Tibial nerve (tissue), 4 donors: ENCODE results near the gene NBAS. TPM values are rescaled to one million over a fixed set of nuclear protein-coding genes. Genes with fewer than 3 reads are reported as not detected.

ENCODE experiments used
- DNase-seq, 2 donors: peaks; one replicate each; pipeline ENCODE4 v3.0.0-alpha.2; 2019; ENCODE audit warnings: low spot score in 2 of 2
- H3K27ac ChIP-seq, 4 donors: fragments of 200-600 bp; sonication (generic) in 3 of 4; one replicate each; pipeline ENCODE4 v1.5.1; 2017 to 2019; ENCODE audit warnings: mild to moderate bottlenecking in 1 of 4
- H3K27me3 ChIP-seq, 2 donors: fragments of 200-600 bp; sonication (generic) in 1 of 2; one replicate each; pipeline versions ENCODE4 v1.5.1 to v1.6.0; 2017 to 2019
- H3K36me3 ChIP-seq, 3 donors: fragments of 200-600 bp; sonication (generic); one replicate each; pipeline ENCODE4 v1.5.1; 2018 to 2019
- H3K4me1 ChIP-seq, 4 donors: fragments of 200-600 bp; sonication (generic) in 3 of 4; one replicate each; pipeline ENCODE4 v1.5.1; 2017 to 2019
- H3K4me3 ChIP-seq, 4 donors: fragments of 200-600 bp; sonication (generic) in 3 of 4; one replicate each; pipeline ENCODE4 v1.5.1; 2017 to 2019; ENCODE audit warnings: mild to moderate bottlenecking in 1 of 4, moderate library complexity in 1 of 4
- H3K9me3 ChIP-seq, 4 donors: fragments of 200-600 bp; sonication (generic) in 3 of 4; one replicate each; pipeline ENCODE4 v1.5.1; 2017 to 2019
- CTCF ChIP-seq, 5 experiments: fragments of 200-600 bp in 3 of 5; fragments of 450-650 bp in 2 of 5; sonication (generic) in 3 of 5; IDR thresholded peaks; one replicate each; pipeline ENCODE4 v1.5.1; 2016 to 2019; ENCODE audit warnings: antibody characterized with exemption in 5 of 5, mild to moderate bottlenecking in 3 of 5, moderate library complexity in 2 of 5
- EP300 ChIP-seq, 2 donors: sonication (generic); formaldehyde crosslinking; IDR thresholded peaks; one replicate each; pipeline ENCODE4 v1.6.1; 2017; ENCODE audit warnings: antibody characterized with exemption in 2 of 2, mild to moderate bottlenecking in 1 of 2
- POLR2A ChIP-seq, 2 donors: fragments of 450-650 bp; IDR thresholded peaks; one replicate each; pipeline ENCODE4 v1.6.1; 2017; ENCODE audit warnings: antibody characterized with exemption in 2 of 2, mild to moderate bottlenecking in 2 of 2, moderate library complexity in 2 of 2
- WGBS, 2 donors: methylation state at CpG; one replicate each; pipeline ENCODE4 v1.1.5; 2018; 5-methylcytosine and 5-hydroxymethylcytosine counted together
- total RNA-seq, 4 donors: library from RNA; depleted of rRNA; stranded (reverse); fragments of >200 nt; gene quantifications; one replicate each; pipeline ENCODE4 v1.1.0, GENCODE V29; 2016

NBAS gene
- total RNA-seq, 4 donors from 2014 or later, result 49.0 to 59.1 (median 55.1) TPM

DNA sequence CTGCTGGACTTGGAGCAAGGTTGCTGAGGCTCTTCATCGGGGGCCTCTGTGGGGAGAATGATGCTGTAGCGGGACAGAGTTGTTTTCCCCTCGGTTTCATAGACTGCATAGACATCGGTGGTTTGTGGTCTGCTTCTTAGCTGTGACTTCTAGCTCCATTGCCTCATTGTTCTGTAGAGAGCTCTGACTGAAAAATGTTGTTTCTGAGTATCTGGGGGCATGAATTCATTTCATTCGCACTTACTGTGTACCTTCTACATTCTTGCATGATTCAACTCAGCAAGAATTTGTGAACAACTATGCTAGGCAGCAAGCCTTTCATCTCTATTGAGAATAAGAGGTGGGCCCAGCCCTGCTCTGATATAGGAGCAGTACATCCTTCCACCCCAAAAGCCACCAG lies 406.8 kb downstream of the NBAS start:
- 76 to 89% methylated on average over 5 of the region's 5 CpGs for WGBS, 2 donors
- H3K36me3 ChIP-seq, result no peaks in the 10 kb centered on the region
- H3K4me1 ChIP-seq, result no peaks in the 10 kb centered on the region
- no peaks in the 10 kb centered on the region for H3K9me3 ChIP-seq
- H3K4me3 ChIP-seq, result no peak overlapping the region
- TF ChIP-seq POLR2A (IDR thresholded peaks at IDR 0.05) (no peak), CTCF (IDR thresholded peaks at IDR 0.05) (no peak), EP300 (IDR thresholded peaks at IDR 0.05) (no peak)
- DNase-seq, result no peak
- H3K27me3 ChIP-seq, result no peaks in the 10 kb centered on the region
- H3K27ac ChIP-seq, result no peak overlapping the region

DNA sequence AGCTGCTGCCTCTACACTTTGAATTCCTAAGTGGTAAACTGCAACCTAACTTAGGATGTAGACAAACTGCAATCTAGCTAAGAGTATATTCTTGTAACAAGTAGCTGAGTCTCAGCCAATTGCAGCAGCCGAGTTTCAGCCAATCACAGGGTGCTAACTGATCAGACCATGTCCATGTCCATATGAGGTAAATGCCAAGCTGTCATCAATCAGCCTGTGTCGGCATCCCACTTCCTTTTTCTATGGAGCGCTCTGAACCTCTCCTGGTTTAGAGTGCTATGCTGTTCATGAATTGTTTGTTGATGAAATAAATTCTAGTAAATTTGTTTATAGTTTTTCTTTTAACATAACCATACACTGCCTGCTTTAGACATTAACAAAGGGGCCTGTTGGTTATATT lies 408.8 kb downstream of the NBAS start:
- Histone ChIP-seq H3K27ac (no peak overlapping the region), H3K9me3 (no peaks in the 10 kb centered on the region), H3K4me1 (no peaks in the 10 kb centered on the region), H3K36me3 (no peaks in the 10 kb centered on the region), H3K4me3 (no peak overlapping the region), H3K27me3 (no peaks in the 10 kb centered on the region)
- 89 to 96% methylated on average over 3 of the region's 3 CpGs for WGBS, 2 donors
- DNase-seq, result no peak
- TF ChIP-seq CTCF (IDR thresholded peaks at IDR 0.05) (no peak), EP300 (IDR thresholded peaks at IDR 0.05) (no peak), POLR2A (IDR thresholded peaks at IDR 0.05) (no peak)

- H3K27me3 ChIP-seq, result no peaks in the 10 kb centered on the region
- DNase-seq, result no peak
- no peaks in the 10 kb centered on the region for H3K36me3 ChIP-seq
- TF ChIP-seq POLR2A (IDR thresholded peaks at IDR 0.05) (no peak), CTCF (IDR thresholded peaks at IDR 0.05) (no peak), EP300 (IDR thresholded peaks at IDR 0.05) (no peak)
- WGBS, 2 donors, result 62 to 72% methylated on average over 2 of the region's 2 CpGs
- no peaks in the 10 kb centered on the region for H3K4me1 ChIP-seq
- H3K27ac ChIP-seq, result no peak overlapping the region
- H3K9me3 ChIP-seq, result no peaks in the 10 kb centered on the region
- no peak overlapping the region for H3K4me3 ChIP-seq
Observed at GRCh38 chr2:15149063-15149462, 412.1 kb downstream of the NBAS start.

GRCh38 chr2:15147591-15147990 lies 413.5 kb downstream of the NBAS start:
- Histone ChIP-seq H3K4me1 (no peaks in the 10 kb centered on the region), H3K4me3 (no peak overlapping the region), H3K9me3 (no peaks in the 10 kb centered on the region), H3K27me3 (no peaks in the 10 kb centered on the region), H3K36me3 (no peaks in the 10 kb centered on the region), H3K27ac (no peak overlapping the region)
- TF ChIP-seq CTCF (IDR thresholded peaks at IDR 0.05), result no peak
- no peak for TF ChIP-seq EP300 (IDR thresholded peaks at IDR 0.05)
- no peak for TF ChIP-seq POLR2A (IDR thresholded peaks at IDR 0.05)
- DNase-seq, result no peak
- 63 to 67% methylated on average over 6 of the region's 6 CpGs for WGBS, 2 donors

- no peaks in the 10 kb centered on the region for H3K36me3 ChIP-seq
- H3K27me3 ChIP-seq, result no peaks in the 10 kb centered on the region
- 85 to 95% methylated on average over 6 of the region's 6 CpGs for WGBS, 2 donors
Observed at GRCh38 chr2:15146960-15147359, 414.2 kb downstream of the NBAS start.

More at GRCh38 chr2:15146960-15147359, 414.2 kb downstream of the NBAS start:
- TF ChIP-seq POLR2A (IDR thresholded peaks at IDR 0.05) (no peak), EP300 (IDR thresholded peaks at IDR 0.05) (no peak), CTCF (IDR thresholded peaks at IDR 0.05) (no peak)
- Histone ChIP-seq H3K9me3 (no peaks in the 10 kb centered on the region), H3K4me1 (no peaks in the 10 kb centered on the region), H3K4me3 (no peak overlapping the region), H3K27ac (no peak overlapping the region)
- DNase-seq, result no peak
